Muscle layer of duodenum (tissue), 2 donors: ENCODE measurements around the gene CCDC197.

Source experiments
- H3K27ac ChIP-seq: one replicate; pipeline ENCODE4 v1.7.0; 2013; ENCODE audit warnings: mild to moderate bottlenecking, low read length
- H3K27me3 ChIP-seq: one replicate; pipeline ENCODE4 v1.7.0; 2013; ENCODE audit warnings: low read depth, mild to moderate bottlenecking, control low read depth, low read length
- H3K36me3 ChIP-seq, 2 donors: one replicate each; pipeline ENCODE4 v1.7.0; 2013; ENCODE audit warnings: low read length in 2 of 2, control low read depth in 1 of 2, mild to moderate bottlenecking in 1 of 2; ENCODE audit not compliant: insufficient read depth in 2 of 2, control insufficient read depth in 1 of 2
- H3K4me1 ChIP-seq, 2 donors: one replicate each; pipeline ENCODE4 v1.7.0; 2013; ENCODE audit warnings: low read length in 2 of 2, mild to moderate bottlenecking in 2 of 2, control low read depth in 1 of 2, moderate library complexity in 1 of 2; ENCODE audit not compliant: insufficient read depth in 2 of 2, control insufficient read depth in 1 of 2
- H3K4me3 ChIP-seq, 2 donors: one replicate each; pipeline ENCODE4 v1.7.0; 2013; ENCODE audit warnings: low read length in 2 of 2, low read depth in 1 of 2, mild to moderate bottlenecking in 1 of 2
- H3K9me3 ChIP-seq, 2 donors: one replicate each; pipeline ENCODE4 v1.7.0; 2013; ENCODE audit warnings: low read length in 2 of 2, control low read depth in 1 of 2, mild to moderate bottlenecking in 1 of 2; ENCODE audit not compliant: control insufficient read depth in 1 of 2
- donor health status: healthy.

CCDC197 gene

GRCh38 chr14:93981316-93982229, 15.5 kb upstream of the CCDC197 start:
- peaks cover 0 to 17% of the 10 kb centered on the region in 2 donors for H3K4me1 ChIP-seq
- H3K4me3 ChIP-seq = no peak overlapping the region
- H3K27ac ChIP-seq = peak overlapping the region; percentile 70
- H3K9me3 ChIP-seq = no peaks in the 10 kb centered on the region
- H3K36me3 ChIP-seq = no peaks in the 10 kb centered on the region
- H3K27me3 ChIP-seq = no peaks in the 10 kb centered on the region

DNA sequence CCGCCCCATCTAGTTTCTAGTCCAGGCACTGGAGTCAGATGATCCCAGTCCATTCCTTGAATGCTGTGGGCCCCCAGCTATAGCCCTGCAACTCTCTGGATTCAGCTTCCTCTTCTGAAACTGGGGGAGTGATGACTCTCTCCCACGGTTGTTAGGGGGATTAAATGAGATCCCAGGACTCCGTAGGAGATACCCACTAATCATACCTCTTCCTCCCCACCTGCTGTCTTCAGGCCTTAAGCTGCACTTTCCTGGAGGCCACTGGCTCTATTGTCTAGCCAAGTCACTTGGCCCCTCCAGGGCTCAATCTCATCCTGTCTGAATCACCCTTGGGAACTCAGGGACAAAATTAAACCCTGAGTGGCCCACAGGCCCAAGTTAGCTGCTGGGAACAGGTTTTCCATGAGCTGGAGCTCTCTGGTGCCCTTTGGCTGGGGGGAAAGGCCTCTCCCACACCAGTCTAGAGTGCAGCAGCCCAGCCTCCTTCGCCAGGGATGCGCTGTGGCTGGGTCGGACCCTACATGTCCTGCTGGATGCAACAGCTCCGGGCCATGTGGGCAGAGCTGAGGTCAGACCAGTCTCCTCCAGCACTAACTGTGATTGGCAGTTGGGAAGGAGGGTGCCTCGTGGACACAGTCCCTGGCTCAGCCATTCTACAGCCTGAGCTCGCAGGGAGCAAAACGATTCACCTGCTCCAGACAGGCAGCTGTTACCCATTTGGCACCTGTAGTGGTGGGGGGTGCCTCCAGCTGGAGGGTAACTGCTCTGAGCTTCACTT, 14.7 kb upstream of the CCDC197 start:
- Histone ChIP-seq H3K27ac (peak overlapping the region; percentile 70), H3K9me3 (no peaks in the 10 kb centered on the region), H3K4me3 (no peak overlapping the region), H3K27me3 (no peaks in the 10 kb centered on the region), H3K36me3 (no peaks in the 10 kb centered on the region), H3K4me1 (peaks cover 0 to 21% of the 10 kb centered on the region in 2 donors)

DNA sequence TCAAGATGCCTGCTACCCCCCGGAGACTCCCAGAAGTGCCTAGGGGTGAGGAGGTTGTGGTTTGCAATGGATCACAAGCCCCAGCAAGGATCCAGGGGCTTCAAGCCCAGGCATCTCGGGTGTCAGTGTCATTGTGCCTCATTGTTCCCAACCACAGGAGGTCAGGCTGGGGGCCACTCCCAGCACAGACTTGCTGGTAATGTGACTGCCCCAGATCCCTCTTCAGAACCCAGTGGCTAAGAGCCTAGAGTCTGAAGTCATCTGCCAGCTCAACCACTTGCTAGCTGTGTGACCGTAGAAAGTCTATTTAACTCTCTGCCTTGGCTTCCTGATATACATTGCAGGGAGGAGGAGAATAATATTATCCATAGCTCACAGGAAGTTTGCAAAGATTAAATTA, 13.0 kb upstream of the CCDC197 start:
- H3K36me3 ChIP-seq = no peaks in the 10 kb centered on the region
- H3K4me1 ChIP-seq = peaks cover 0 to 26% of the 10 kb centered on the region in 2 donors
- H3K9me3 ChIP-seq = no peaks in the 10 kb centered on the region
- no peaks in the 10 kb centered on the region for H3K27me3 ChIP-seq
- H3K4me3 ChIP-seq = no peak overlapping the region
- H3K27ac ChIP-seq = no peak overlapping the region

- Histone ChIP-seq H3K4me1 (peaks cover 0 to 26% of the 10 kb centered on the region in 2 donors), H3K27ac (no peak overlapping the region), H3K9me3 (no peaks in the 10 kb centered on the region), H3K27me3 (no peaks in the 10 kb centered on the region), H3K36me3 (no peaks in the 10 kb centered on the region), H3K4me3 (no peak overlapping the region)
These were observed 12.1 kb upstream of the CCDC197 start for GRCh38 chr14:93984987-93985410.

- H3K4me3 ChIP-seq = no peak overlapping the region
- H3K9me3 ChIP-seq = no peaks in the 10 kb centered on the region
- no peaks in the 10 kb centered on the region for H3K36me3 ChIP-seq
These were observed 10.1 kb upstream of the CCDC197 start for GRCh38 chr14:93986955-93987354.

GRCh38 chr14:93987376-93987775, 9.7 kb upstream of the CCDC197 start:
- Histone ChIP-seq H3K27me3 (no peaks in the 10 kb centered on the region), H3K9me3 (no peaks in the 10 kb centered on the region), H3K4me3 (no peak overlapping the region), H3K27ac (no peak overlapping the region), H3K4me1 (peaks cover 0 to 18% of the 10 kb centered on the region in 2 donors), H3K36me3 (no peaks in the 10 kb centered on the region)

More at GRCh38 chr14:93986955-93987354, 10.1 kb upstream of the CCDC197 start:
- H3K27ac ChIP-seq = no peak overlapping the region
- H3K4me1 ChIP-seq = peaks cover 0 to 18% of the 10 kb centered on the region in 2 donors
- H3K27me3 ChIP-seq = no peaks in the 10 kb centered on the region

DNA sequence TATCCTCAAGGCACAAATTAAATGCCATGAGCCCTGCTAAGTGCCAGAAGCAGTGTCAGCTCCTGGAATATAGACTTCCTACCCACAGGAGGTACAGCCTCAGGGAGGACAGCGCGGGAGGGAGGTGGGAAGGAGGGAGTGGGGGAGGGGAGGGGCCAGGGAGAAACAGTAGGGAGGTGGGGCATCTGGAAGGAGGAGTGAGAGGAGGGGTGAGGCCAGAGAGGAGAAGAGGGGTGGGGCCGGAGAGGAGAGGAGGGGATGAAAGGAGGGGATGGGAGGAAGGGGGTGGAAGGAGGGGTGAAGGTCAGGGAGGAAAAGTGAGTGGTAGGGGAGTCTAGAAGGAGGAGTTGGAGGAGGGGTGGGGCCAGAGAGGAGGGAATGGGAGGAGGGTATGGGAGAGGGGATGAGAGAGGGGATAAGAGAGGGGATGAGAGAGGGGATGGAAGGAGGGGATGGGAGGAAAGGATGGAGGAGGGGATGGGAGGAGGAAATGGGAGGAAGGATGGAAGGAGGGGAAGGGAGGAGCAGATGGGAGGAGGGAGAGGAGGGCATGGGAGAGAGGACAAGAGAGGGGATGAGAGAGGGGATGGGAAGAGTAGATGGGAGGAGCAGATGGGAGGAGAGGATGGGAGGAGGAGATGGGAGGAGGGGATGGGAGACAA, 9.2 kb upstream of the CCDC197 start:
- H3K27ac ChIP-seq = no peak overlapping the region
- H3K36me3 ChIP-seq = no peaks in the 10 kb centered on the region
- H3K4me1 ChIP-seq = peaks cover 0 to 18% of the 10 kb centered on the region in 2 donors
- H3K27me3 ChIP-seq = no peaks in the 10 kb centered on the region
- H3K9me3 ChIP-seq = no peaks in the 10 kb centered on the region
- H3K4me3 ChIP-seq = no peak overlapping the region

DNA sequence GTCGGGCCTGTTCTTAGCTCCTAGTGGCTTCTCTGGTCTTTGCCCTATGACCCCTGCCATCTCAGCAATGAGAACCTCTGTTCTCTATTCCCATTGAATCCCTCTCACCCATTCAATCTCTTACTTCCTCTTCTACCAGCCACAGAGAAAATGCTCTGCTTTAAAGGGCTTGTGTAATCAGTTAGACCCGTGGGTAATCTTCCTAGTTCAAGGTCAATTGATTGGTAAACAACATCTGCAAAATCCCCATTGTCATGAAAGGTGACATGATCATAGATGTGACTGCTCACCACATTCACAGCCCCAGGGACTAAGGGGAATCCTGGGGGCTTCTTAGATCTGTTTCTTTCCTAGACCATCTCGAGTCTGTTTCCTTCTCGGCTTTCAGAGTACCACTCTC, 7.2 kb upstream of the CCDC197 start:
- H3K27me3 ChIP-seq = no peaks in the 10 kb centered on the region
- no peaks in the 10 kb centered on the region for H3K9me3 ChIP-seq
- no peak overlapping the region for H3K4me3 ChIP-seq
- peaks cover 0 to 18% of the 10 kb centered on the region in 2 donors for H3K4me1 ChIP-seq
- H3K36me3 ChIP-seq = no peaks in the 10 kb centered on the region
- no peak overlapping the region for H3K27ac ChIP-seq

DNA sequence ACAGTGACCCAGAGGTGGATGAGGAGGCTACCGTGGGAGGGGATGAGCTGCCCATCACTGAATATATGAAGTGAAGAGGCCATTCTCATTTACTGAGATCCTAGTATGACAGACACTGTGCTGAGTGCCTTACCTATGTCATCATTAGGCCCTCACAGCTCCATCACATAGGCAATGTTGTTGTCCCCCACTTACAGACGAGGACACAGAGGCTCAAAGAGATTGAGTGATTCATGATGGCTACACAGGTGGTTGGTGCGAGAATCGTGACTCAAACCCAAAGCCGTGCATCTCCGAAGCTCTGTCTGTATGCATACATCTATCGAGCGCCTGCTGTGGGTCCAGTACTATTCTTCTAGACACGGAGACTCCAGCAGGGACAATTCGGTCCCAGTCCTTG, 5.9 kb upstream of the CCDC197 start:
- no peaks in the 10 kb centered on the region for H3K9me3 ChIP-seq
- no peaks in the 10 kb centered on the region for H3K27me3 ChIP-seq
- no peaks in the 10 kb centered on the region for H3K36me3 ChIP-seq
- H3K27ac ChIP-seq = no peak overlapping the region
- no peak overlapping the region for H3K4me3 ChIP-seq
- H3K4me1 ChIP-seq = peaks cover 0 to 19% of the 10 kb centered on the region in 2 donors

GRCh38 chr14:93991649-93992048, 5.5 kb upstream of the CCDC197 start:
- no peaks in the 10 kb centered on the region for H3K27me3 ChIP-seq
- no peak overlapping the region for H3K27ac ChIP-seq
- peaks cover 0 to 16% of the 10 kb centered on the region in 2 donors for H3K4me1 ChIP-seq
- H3K9me3 ChIP-seq = no peaks in the 10 kb centered on the region
- no peak overlapping the region for H3K4me3 ChIP-seq
- no peaks in the 10 kb centered on the region for H3K36me3 ChIP-seq

DNA sequence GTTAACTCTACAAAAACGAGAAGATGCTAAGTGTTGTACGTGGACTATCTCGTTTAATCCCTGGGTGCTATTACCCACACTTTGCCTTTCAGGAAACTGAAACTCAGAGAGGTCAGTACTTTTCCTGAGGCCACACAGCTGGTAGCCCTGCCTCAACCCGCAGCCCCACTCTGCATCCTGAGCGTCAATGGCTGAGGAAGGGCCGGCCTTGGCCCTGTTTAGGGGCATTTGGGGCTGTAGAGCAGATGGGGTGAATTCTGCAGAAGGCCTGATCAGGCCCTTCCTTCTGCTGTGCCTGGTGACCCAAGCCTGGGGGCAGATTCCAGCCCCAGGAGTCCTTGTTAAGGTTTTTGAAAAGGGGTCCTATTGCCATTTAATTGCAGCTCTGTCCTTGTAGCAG, 3.7 kb upstream of the CCDC197 start:
- Histone ChIP-seq H3K4me1 (peaks cover 0 to 4% of the 10 kb centered on the region in 2 donors), H3K27ac (no peak overlapping the region)

More for the DNA sequence above, 3.7 kb upstream of the CCDC197 start:
- H3K4me3 ChIP-seq = no peak overlapping the region
- H3K27me3 ChIP-seq = no peaks in the 10 kb centered on the region
- no peaks in the 10 kb centered on the region for H3K36me3 ChIP-seq
- H3K9me3 ChIP-seq = no peaks in the 10 kb centered on the region
